B cell (primary cell): ENCODE measurements around the gene SPTBN1.

Experiments used
- CTCF ChIP-seq: fragments of 200-600 bp; IDR thresholded peaks from one replicate; pipeline ENCODE4 v1.8.0; 2022; ENCODE audit warnings: antibody characterized with exemption, mild to moderate bottlenecking
- EZH2 ChIP-seq: IDR thresholded peaks from 2 replicates; pipeline ENCODE4 v1.6.1; 2012; ENCODE audit warnings: borderline replicate concordance, low read depth, mild to moderate bottlenecking, moderate library complexity, low read length; ENCODE audit not compliant: insufficient read depth, poor library complexity, severe bottlenecking

GRCh38 chr2:54559593-54560145 is 103.5 kb downstream of the SPTBN1 start:
- no peak for TF ChIP-seq CTCF
- TF ChIP-seq EZH2 = no peak
